Measurements from ENCODE around the gene UBXN6.

- TF ChIP-seq CTCF (IDR thresholded peaks at IDR 0.05; ENCODE audit: insufficient read depth, low read length) (no peak), GABPA (IDR thresholded peaks at IDR 0.05; ENCODE audit: low read depth) (no peak)
Observed at GRCh38 chr19:4455719-4456475, 1.7 kb downstream of the UBXN6 start.
